Loucy (cell line): Measurements from ENCODE around the gene TMEM11.

ENCODE experiments used
- H2AFZ ChIP-seq: fragments of 200-600 bp; sonication (generic); 2 replicates; pipeline ENCODE4 v1.6.0; 2016; ENCODE audit warnings: antibody characterized with exemption, mild to moderate bottlenecking, low read length, moderate library complexity
- H3F3A ChIP-seq: fragments of 200-600 bp; 2 replicates; pipeline ENCODE4 v1.6.0; 2016; ENCODE audit warnings: antibody characterized with exemption, low read depth, mild to moderate bottlenecking
- H3K27me3 ChIP-seq: fragments of 200-600 bp; sonication (generic); 2 replicates; pipeline ENCODE4 v1.6.1; 2014; ENCODE audit warnings: low read length, mild to moderate bottlenecking; ENCODE audit not compliant: insufficient read depth, poor library complexity, severe bottlenecking
- H3K36me3 ChIP-seq: fragments of 200-600 bp; sonication (generic); 2 replicates; pipeline ENCODE4 v1.6.1; 2016; ENCODE audit warnings: low read length; ENCODE audit not compliant: insufficient read depth
- H3K4me1 ChIP-seq: fragments of 200-600 bp; sonication (generic); 2 replicates; pipeline ENCODE4 v1.5.1; 2014; ENCODE audit warnings: low read length, mild to moderate bottlenecking; ENCODE audit not compliant: insufficient read depth, poor library complexity, severe bottlenecking
- H3K4me2 ChIP-seq: fragments of 200-600 bp; sonication (generic); 2 replicates; pipeline ENCODE4 v1.6.0; 2014; ENCODE audit warnings: antibody characterized with exemption, low read length, low read depth, mild to moderate bottlenecking; ENCODE audit not compliant: poor library complexity, severe bottlenecking
- H3K4me3 ChIP-seq: fragments of 200-600 bp; sonication (generic); 2 replicates; pipeline ENCODE4 v1.5.1; 2014; ENCODE audit warnings: low read length, mild to moderate bottlenecking, mixed read lengths; ENCODE audit not compliant: poor library complexity, severe bottlenecking
- H3K79me2 ChIP-seq: fragments of 200-600 bp; sonication (generic); 2 replicates; pipeline ENCODE4 v1.6.1; 2014; ENCODE audit warnings: low read length; ENCODE audit not compliant: insufficient read depth
- H3K9ac ChIP-seq: fragments of 200-600 bp; sonication (generic); 2 replicates; pipeline ENCODE4 v1.6.0; 2014; ENCODE audit warnings: mild to moderate bottlenecking, low read depth, low read length, moderate library complexity; ENCODE audit not compliant: poor library complexity, severe bottlenecking
- H3K9me2 ChIP-seq: fragments of 200-600 bp; sonication (generic); replicated peaks from 2 replicates; pipeline ENCODE4 v1.6.1; 2016; ENCODE audit warnings: low read depth, low read length, mixed read lengths
- H3K9me3 ChIP-seq: fragments of 200-600 bp; sonication (generic); 2 replicates; pipeline ENCODE4 v1.6.1; 2014; ENCODE audit warnings: mild to moderate bottlenecking, antibody characterized with exemption, low read length, low read depth; ENCODE audit not compliant: insufficient read depth
- H4K20me1 ChIP-seq: fragments of 200-600 bp; sonication (generic); 2 replicates; pipeline ENCODE4 v1.6.0; 2014; ENCODE audit warnings: antibody characterized with exemption, low read length, mild to moderate bottlenecking; ENCODE audit not compliant: insufficient read depth, poor library complexity, severe bottlenecking
- EZH2phosphoT487 ChIP-seq: fragments of 200-600 bp; IDR thresholded peaks from 2 replicates; pipeline ENCODE4 v1.6.1; 2018; ENCODE audit warnings: antibody characterized with exemption, mild to moderate bottlenecking, moderate library complexity, borderline replicate concordance
- TF ChIP-seq, protein P1 (sequence below): fragments of 200-600 bp; sonication (generic); conservative IDR thresholded peaks from 2 replicates; pipeline ENCODE4 v1.5.1; 2014; ENCODE audit warnings: mild to moderate bottlenecking, antibody characterized with exemption, low read length

TMEM11 gene

DNA sequence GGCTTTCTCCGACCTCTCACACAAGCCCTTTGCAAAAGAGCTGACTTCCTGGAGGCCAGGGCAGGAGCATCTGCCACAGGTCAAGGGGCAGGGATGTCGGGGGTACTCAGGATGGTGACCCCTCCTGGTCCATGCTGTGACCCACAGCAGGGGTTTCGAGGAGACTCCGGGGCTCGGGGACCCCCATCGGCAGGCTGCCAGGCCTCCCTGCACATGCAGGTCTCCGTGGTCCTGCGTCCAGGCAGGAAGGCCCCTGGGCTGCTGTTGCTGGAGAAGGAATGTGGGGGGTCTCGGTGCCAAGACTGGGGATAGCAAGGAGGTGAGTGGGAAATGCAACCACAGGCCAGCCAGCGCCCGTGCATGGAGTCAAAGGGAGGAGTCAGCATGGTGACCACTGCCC lies 27.6 kb upstream of the TMEM11 start:
- H3K27me3 ChIP-seq, result no peaks in the 10 kb centered on the region
- no peak overlapping the region for H3K9ac ChIP-seq
- H3K4me1 ChIP-seq, result no peaks in the 10 kb centered on the region
- H3K79me2 ChIP-seq, result no peaks in the 10 kb centered on the region
- H3K4me2 ChIP-seq, result no peak overlapping the region
- H2AFZ ChIP-seq, result no peak overlapping the region
- H3K4me3 ChIP-seq, result no peak overlapping the region
- no peak for TF ChIP-seq EZH2phosphoT487
- TF ChIP-seq, protein P1, sequence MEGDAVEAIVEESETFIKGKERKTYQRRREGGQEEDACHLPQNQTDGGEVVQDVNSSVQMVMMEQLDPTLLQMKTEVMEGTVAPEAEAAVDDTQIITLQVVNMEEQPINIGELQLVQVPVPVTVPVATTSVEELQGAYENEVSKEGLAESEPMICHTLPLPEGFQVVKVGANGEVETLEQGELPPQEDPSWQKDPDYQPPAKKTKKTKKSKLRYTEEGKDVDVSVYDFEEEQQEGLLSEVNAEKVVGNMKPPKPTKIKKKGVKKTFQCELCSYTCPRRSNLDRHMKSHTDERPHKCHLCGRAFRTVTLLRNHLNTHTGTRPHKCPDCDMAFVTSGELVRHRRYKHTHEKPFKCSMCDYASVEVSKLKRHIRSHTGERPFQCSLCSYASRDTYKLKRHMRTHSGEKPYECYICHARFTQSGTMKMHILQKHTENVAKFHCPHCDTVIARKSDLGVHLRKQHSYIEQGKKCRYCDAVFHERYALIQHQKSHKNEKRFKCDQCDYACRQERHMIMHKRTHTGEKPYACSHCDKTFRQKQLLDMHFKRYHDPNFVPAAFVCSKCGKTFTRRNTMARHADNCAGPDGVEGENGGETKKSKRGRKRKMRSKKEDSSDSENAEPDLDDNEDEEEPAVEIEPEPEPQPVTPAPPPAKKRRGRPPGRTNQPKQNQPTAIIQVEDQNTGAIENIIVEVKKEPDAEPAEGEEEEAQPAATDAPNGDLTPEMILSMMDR, result no peak
- no peaks in the 10 kb centered on the region for H3K36me3 ChIP-seq
- no peaks in the 10 kb centered on the region for H3K9me2 ChIP-seq
- H3K9me3 ChIP-seq, result no peaks in the 10 kb centered on the region
- no peaks in the 10 kb centered on the region for H4K20me1 ChIP-seq
- H3F3A ChIP-seq, result no peaks in the 10 kb centered on the region

DNA sequence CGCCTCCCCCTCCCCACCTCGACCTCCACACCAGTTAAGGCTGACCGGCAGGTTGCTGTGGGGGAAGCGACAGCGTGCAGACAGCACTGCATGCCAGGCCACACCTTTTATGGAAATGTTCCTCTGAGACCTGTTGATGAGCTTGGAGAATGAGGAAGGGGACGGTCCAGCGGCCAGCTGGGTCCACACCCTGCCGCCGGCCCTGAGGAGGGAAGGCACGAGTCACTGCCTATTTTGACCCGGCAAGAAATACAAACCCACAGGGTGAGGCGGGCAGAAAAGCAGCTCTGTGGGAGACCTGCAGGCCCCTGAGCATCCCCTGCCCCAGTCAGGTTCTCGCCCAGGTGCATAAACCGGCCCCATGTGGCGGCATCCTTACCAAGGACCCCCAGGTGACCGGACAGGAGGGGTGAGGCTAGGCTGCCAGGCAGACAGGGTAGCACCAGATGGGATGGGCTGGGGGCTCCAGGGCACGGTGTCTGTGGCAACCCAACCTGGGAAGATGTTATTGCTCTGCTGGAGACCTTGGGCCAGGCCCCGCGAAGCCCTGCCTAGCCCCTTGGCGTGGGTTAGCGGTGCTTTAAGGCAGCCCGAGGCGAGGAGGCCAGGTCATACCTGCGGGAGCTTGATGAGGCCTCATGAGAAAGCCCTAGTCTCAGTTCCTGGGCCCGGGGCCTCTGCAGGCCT lies 26.6 kb upstream of the TMEM11 start:
- Histone ChIP-seq H3K9me3 (no peaks in the 10 kb centered on the region), H3K9me2 (no peaks in the 10 kb centered on the region), H2AFZ (no peak overlapping the region), H3K27me3 (no peaks in the 10 kb centered on the region), H3K4me2 (no peak overlapping the region), H4K20me1 (no peaks in the 10 kb centered on the region), H3K4me3 (no peak overlapping the region), H3K36me3 (no peaks in the 10 kb centered on the region), H3K9ac (no peak overlapping the region), H3F3A (no peaks in the 10 kb centered on the region), H3K4me1 (no peaks in the 10 kb centered on the region), H3K79me2 (no peaks in the 10 kb centered on the region)
- TF ChIP-seq, protein P1, result no peak
- TF ChIP-seq EZH2phosphoT487, result no peak

DNA sequence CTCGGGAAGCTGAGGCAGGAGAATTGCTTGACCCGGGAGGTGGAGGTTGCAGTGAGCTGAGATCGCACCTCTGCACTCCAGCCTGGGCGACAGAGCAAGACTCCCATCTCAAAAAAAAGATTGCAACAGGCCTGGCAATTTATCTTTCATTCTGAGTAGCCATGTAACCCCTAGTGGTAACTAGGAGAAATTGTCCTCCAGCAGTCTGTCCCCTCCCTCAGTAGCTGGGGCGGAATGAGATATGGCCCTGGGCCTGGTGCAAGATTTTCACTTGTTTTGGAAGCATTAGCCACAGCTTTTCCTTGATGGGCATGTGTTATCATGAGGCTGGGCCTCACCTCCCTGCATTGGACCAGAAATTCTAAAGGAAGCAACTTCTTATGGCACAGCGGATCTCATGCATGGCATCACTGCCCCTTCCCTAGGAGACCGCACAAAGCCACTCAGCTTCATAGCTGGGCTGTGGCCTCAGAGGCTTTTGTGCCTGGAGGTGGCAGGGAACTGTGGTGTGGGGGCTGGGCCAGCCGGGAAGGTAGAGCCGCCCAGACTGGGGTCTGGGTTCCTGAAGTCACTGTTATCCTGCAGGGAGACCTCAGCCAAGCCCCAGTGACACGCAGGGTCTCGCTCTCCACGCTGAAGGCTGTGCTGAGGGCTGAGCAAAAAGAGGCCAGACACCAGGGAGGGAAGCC lies 25.9 kb upstream of the TMEM11 start:
- H3K27me3 ChIP-seq, result no peaks in the 10 kb centered on the region
- no peaks in the 10 kb centered on the region for H3K36me3 ChIP-seq
- H3K9ac ChIP-seq, result no peak overlapping the region
- no peak for TF ChIP-seq EZH2phosphoT487
- TF ChIP-seq, protein P1, result peak; percentile 60
- H3K9me3 ChIP-seq, result no peaks in the 10 kb centered on the region
- no peaks in the 10 kb centered on the region for H3F3A ChIP-seq
- H3K4me2 ChIP-seq, result no peak overlapping the region
- H3K4me1 ChIP-seq, result no peaks in the 10 kb centered on the region
- H2AFZ ChIP-seq, result no peak overlapping the region
- no peaks in the 10 kb centered on the region for H3K9me2 ChIP-seq
- H4K20me1 ChIP-seq, result no peaks in the 10 kb centered on the region
- H3K79me2 ChIP-seq, result no peaks in the 10 kb centered on the region
- H3K4me3 ChIP-seq, result no peak overlapping the region
